Measurements from ENCODE around the gene GGT6.
A peak's percentile ranks its signal among the peaks of the same experiment; 100 is the strongest.

GGT6 gene

GRCh38 chr17:4562015-4562969 is 1.9 kb upstream of the GGT6 start:
- peaks cover 3% of the 10 kb centered on the region; the same call in 1 of the 2 replicates for H3K4me1 ChIP-seq
- no peaks in the 10 kb centered on the region for H3K27me3 ChIP-seq
- H3K36me3 ChIP-seq: no peaks in the 10 kb centered on the region
- no peak for DNase-seq
- H3K9me3 ChIP-seq: no peaks in the 10 kb centered on the region
- TF ChIP-seq CTCF (IDR thresholded peaks at IDR 0.05; ENCODE audit: low read depth, low read length): no peak
- H3K4me3 ChIP-seq (ENCODE audit: low read depth, low read length): no peak overlapping the region

GRCh38 chr17:4560837-4561256 is 470 bp upstream of the GGT6 start:
- no peak for DNase-seq
- TF ChIP-seq CTCF (IDR thresholded peaks at IDR 0.05; ENCODE audit: low read depth, low read length): peak; percentile 24
- Histone ChIP-seq H3K4me3 (ENCODE audit: low read depth, low read length) (no peak overlapping the region), H3K4me1 (no peaks in the 10 kb centered on the region), H3K27me3 (no peaks in the 10 kb centered on the region), H3K9me3 (no peaks in the 10 kb centered on the region), H3K36me3 (no peaks in the 10 kb centered on the region)

- Histone ChIP-seq H3K4me3 (ENCODE audit: low read depth, low read length) (no peak overlapping the region), H3K4me1 (no peaks in the 10 kb centered on the region), H3K27me3 (no peaks in the 10 kb centered on the region), H3K36me3 (no peaks in the 10 kb centered on the region), H3K9me3 (no peaks in the 10 kb centered on the region)
- DNase-seq: no peak
- no peak for TF ChIP-seq CTCF (IDR thresholded peaks at IDR 0.05; ENCODE audit: low read depth, low read length)
Measured at GRCh38 chr17:4559966-4560365, 411 bp downstream of the GGT6 start.

GRCh38 chr17:4559139-4559791 is 1.1 kb downstream of the GGT6 start:
- no peak for DNase-seq
- no peak overlapping the region for H3K4me3 ChIP-seq (ENCODE audit: low read depth, low read length)
- TF ChIP-seq CTCF (IDR thresholded peaks at IDR 0.05; ENCODE audit: low read depth, low read length): no peak
- H3K36me3 ChIP-seq: no peaks in the 10 kb centered on the region
- H3K27me3 ChIP-seq: no peaks in the 10 kb centered on the region
- no peaks in the 10 kb centered on the region for H3K9me3 ChIP-seq
- H3K4me1 ChIP-seq: no peaks in the 10 kb centered on the region

GRCh38 chr17:4558347-4558971 is 1.9 kb downstream of the GGT6 start:
- no peak for TF ChIP-seq CTCF (IDR thresholded peaks at IDR 0.05; ENCODE audit: low read depth, low read length)
- Histone ChIP-seq H3K4me3 (ENCODE audit: low read depth, low read length) (no peak overlapping the region), H3K36me3 (no peaks in the 10 kb centered on the region), H3K9me3 (no peaks in the 10 kb centered on the region), H3K4me1 (no peaks in the 10 kb centered on the region), H3K27me3 (no peaks in the 10 kb centered on the region)
- no peak for DNase-seq

Data from BE2C (cell line).